ENCODE results near the gene GPR89B.
"Not testable (repeated sequence)": the region's sequence is repeated elsewhere in the genome, so short reads cannot be mapped to it uniquely, and the experiment has no call there.

Gene GPR89B

GRCh38 chr1:147940456-147940855 is 12.2 kb downstream of the GPR89B start:
- not testable (repeated sequence) for DNase-seq (ENCODE audit: low spot score)

DNA sequence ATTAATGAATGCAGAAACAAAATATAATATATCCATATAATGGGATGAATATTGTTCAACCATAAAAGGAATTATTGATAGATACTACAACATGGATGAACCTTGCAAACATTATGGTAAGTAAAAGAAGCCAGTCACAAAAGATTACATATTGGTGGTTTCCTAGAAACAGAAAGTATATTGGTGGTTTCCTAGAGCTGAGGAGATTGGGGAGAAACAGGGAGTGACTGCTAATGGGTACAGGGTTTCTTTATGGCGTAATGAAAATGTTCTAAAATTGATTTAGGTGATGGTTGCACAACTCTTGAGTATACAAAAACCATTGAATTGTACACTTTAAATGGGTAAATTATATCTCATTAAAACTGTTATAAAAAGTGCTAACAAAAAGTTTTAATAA is 14.3 kb downstream of the GPR89B start:
- not testable (repeated sequence) for DNase-seq (ENCODE audit: low spot score)

DNA sequence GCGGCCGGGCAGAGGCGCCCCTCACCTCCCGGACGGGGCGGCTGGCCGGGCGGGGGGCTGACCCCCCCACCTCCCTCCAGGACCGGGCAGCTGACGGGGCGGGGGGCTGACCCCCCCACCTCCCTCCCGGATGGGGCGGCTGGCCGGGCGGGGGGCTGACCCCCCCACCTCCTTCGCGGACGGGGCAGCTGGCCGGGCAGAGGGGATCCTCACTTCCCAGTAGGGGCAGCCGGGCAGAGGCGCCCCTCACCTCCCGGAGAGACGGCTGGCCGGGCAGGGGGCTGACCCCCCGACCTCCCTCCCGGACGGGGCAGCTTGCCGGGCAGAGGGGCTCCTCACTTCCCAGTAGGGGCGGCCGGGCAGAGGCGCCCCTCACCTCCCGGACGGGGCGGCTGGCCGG is 21.3 kb downstream of the GPR89B start:
- DNase-seq (ENCODE audit: low spot score) = not testable (repeated sequence)

DNA sequence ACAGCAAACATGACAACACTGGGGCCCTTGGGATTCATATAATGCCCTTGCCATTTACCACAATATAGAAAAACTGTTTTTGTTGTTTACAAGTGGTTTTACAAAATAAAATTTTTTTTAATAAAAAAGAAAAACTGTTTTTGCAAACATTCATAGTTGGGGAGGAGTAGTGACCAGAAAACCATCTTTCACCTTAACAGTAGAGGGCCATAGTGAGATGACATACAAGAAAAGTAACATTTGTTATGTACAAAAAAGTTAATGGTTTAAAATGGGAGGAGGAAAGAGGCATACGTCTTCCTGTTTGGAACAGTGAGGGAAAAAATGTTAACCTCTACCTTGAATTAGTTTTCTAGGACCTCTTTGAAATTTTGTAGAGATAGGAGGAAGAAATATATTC is 30.7 kb downstream of the GPR89B start:
- DNase-seq (ENCODE audit: low spot score) = not testable (repeated sequence)

DNA sequence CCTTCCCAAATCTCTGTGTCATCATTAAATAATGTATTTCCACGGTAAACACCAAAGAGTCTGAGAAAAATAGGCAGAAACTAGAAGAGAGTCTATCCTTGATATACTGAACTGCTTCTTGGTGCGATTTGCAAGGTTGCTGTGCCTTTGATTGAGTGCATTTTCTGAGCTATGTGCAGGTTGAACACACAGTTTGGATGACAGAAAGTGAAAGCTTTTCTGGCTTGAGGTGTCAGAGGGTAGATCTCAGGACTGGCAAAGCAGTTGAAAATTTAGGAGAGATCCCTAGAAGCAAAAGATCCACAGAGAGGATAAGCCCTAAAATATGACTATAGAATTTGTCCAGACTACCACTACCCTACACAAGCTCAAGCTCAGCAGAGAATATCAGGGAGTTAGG is 31.5 kb downstream of the GPR89B start:
- not testable (repeated sequence) for DNase-seq (ENCODE audit: low spot score)

GRCh38 chr1:147964575-147964974 is 36.4 kb downstream of the GPR89B start:
- DNase-seq (ENCODE audit: low spot score) = not testable (repeated sequence)

- DNase-seq (ENCODE audit: low spot score) = not testable (repeated sequence)
These were observed 38.4 kb downstream of the GPR89B start for GRCh38 chr1:147966657-147967056.

GRCh38 chr1:147978896-147979651 is 50.9 kb downstream of the GPR89B start:
- not testable (repeated sequence) for DNase-seq (ENCODE audit: low spot score)

GRCh38 chr1:147985374-147985773 is 57.2 kb downstream of the GPR89B start:
- DNase-seq (ENCODE audit: low spot score) = not testable (repeated sequence)

- not testable (repeated sequence) for DNase-seq (ENCODE audit: low spot score)
These were observed 59.7 kb downstream of the GPR89B start for GRCh38 chr1:147987893-147988292.

- not testable (repeated sequence) for DNase-seq (ENCODE audit: low spot score)
These were observed 64.7 kb downstream of the GPR89B start for GRCh38 chr1:147992916-147993315.

GRCh38 chr1:147993400-147993799 is 65.2 kb downstream of the GPR89B start:
- DNase-seq (ENCODE audit: low spot score) = not testable (repeated sequence)

GRCh38 chr1:147993825-147994615 is 65.8 kb downstream of the GPR89B start:
- not testable (repeated sequence) for DNase-seq (ENCODE audit: low spot score)

GRCh38 chr1:147996088-147996487 is 67.9 kb downstream of the GPR89B start:
- DNase-seq (ENCODE audit: low spot score) = not testable (repeated sequence)

- not testable (repeated sequence) for DNase-seq (ENCODE audit: low spot score)
These were observed 79.5 kb downstream of the GPR89B start for GRCh38 chr1:148007724-148008123.

- DNase-seq (ENCODE audit: low spot score) = no peak
These were observed 82.3 kb downstream of the GPR89B start for GRCh38 chr1:148010527-148010926.

DNA sequence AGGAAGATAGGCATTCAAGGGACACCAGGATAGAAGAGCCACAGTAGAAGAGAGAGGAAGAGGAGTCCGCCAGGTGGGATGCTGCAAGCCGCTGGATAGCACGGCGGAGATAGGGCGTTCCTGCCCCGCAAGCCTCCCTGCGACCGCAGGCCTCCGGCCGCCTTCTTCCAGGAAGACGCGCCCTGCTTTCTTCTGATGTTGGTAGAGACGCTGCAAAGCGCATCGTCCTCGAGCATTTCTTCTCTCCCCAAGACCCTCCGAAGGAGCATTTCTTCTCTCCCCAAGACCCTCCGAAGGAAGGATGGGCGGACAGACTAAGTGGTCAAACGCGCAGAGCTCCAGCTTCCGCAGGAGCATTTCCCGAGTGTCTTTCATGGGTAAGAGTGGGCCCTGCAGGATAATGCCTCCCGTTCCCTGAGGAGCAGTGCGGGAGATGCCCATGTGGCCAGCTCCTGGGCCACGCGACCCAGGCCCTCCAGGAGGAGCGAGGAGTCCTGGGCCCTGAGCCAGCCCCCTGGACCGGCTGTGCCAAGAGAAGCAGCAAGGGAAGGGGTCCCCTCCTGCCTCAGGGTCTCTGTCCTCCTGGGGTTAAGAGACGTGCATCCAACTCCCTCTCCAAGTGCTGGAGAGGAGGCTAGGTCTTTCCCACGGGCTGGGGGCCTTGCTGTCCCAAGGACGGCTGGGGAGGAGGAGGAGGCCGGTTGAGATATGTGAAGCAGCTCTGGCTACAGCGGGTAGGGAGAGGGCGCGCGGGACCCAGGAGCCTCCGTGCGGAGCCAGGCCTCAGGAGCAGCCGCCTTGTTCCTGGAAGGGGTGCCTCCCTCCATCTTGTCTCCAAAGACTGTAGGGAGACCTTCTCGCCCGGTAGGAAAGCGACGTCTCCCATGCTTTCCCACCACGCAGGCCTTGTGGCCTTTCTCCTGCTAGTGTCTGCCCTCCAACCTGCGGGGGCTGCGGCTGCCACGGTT is 85.2 kb downstream of the GPR89B start:
- DNase-seq (ENCODE audit: low spot score) = not testable (repeated sequence)

GRCh38 chr1:148014289-148015200 is 86.3 kb downstream of the GPR89B start:
- not testable (repeated sequence) for DNase-seq (ENCODE audit: low spot score)

DNA sequence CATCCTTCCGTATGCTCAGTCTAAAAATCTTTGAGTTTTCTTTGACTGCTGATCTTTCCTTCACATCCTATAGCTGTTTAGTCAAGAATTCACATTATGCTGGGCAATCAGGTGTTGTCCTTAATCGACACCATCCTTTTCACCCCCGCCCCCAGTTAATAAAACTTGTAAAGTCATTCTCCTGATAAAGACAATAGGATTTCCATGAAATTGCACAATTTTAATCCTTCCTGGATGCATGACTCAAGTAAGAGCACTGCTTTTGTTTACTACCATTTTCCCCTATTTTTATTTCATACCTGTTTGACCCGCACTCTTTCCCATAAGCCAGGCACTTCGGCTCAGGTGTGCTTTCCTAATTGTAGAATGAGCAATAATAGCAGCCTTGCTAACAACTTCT is 96.7 kb downstream of the GPR89B start:
- not testable (repeated sequence) for DNase-seq (ENCODE audit: low spot score)

GRCh38 chr1:148027004-148027403 is 98.8 kb downstream of the GPR89B start:
- not testable (repeated sequence) for DNase-seq (ENCODE audit: low spot score)

DNA sequence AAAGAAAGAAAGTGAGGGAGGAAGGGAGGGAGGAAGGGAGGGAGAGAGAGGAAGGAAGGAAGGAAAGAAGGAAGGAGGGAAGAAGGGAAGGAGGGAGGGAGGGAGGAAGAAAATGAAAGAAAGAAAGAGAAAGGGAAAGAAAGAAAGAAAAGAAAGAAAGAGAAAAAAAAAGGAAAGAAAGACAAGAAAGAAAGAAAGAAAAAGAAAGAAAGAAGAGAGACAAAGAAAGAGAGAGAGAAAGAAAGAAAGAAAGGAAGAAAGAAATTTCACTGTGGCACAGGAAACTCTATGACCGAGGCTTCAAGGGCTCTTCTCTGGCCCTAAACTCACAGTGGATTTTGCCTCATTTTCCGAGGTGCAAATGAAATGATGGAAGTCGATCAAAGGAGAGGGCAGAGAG is 104.0 kb downstream of the GPR89B start:
- DNase-seq (ENCODE audit: low spot score) = not testable (repeated sequence)
